GM18873 (cell line): Measurements from ENCODE around the gene CCDC28B.
A peak's percentile ranks its signal among the peaks of the same experiment; 100 is the strongest.
"Not testable (repeated sequence)": the region's sequence is repeated elsewhere in the genome, so short reads cannot be mapped to it uniquely, and the experiment has no call there.

Experiments
- ATAC-seq: cut with Tn5 transposase; IDR thresholded peaks from one replicate; pipeline ENCODE4 v1.9.1; 2021; ENCODE audit warnings: mild to moderate bottlenecking, moderate library complexity, moderate number of reproducible peaks; ENCODE audit not compliant: unreplicated experiment, low FRiP score

CCDC28B gene

GRCh38 chr1:32200226-32201010 is at the start of gene CCDC28B:
TSS of gene CCDC28B (plus strand) at chr1:32200595. CDS start at chr1:32201936, 1,341 bp downstream.
- ATAC-seq: no peak

- ATAC-seq: no peak
Measured at GRCh38 chr1:32150847-32151246, 49.5 kb upstream of the CCDC28B start.

- no peak for ATAC-seq
Measured at GRCh38 chr1:32151319-32151787, 49.0 kb upstream of the CCDC28B start.

- ATAC-seq: no peak
Measured at GRCh38 chr1:32159189-32159588, 41.2 kb upstream of the CCDC28B start.

- ATAC-seq: no peak
Measured at GRCh38 chr1:32163405-32163804, 37.0 kb upstream of the CCDC28B start.

- not testable (repeated sequence) for ATAC-seq
Measured at GRCh38 chr1:32165633-32166032, 34.8 kb upstream of the CCDC28B start.

- ATAC-seq: no peak
Measured at GRCh38 chr1:32170991-32171390, 29.4 kb upstream of the CCDC28B start.

- ATAC-seq: no peak
Measured at GRCh38 chr1:32172621-32173245, 27.7 kb upstream of the CCDC28B start.

GRCh38 chr1:32178380-32179192 is 21.8 kb upstream of the CCDC28B start:
- no peak for ATAC-seq

GRCh38 chr1:32179193-32179442 is 21.3 kb upstream of the CCDC28B start:
- ATAC-seq: peak; percentile 13

GRCh38 chr1:32179443-32180185 is 20.8 kb upstream of the CCDC28B start, which contains the start of gene TXLNA:
TSS of gene TXLNA (plus strand) at chr1:32179675. CDS start at chr1:32180346, 671 bp downstream.
- peak; percentile 68 for ATAC-seq

- no peak for ATAC-seq
Measured at GRCh38 chr1:32180186-32181060, 20.0 kb upstream of the CCDC28B start.

- ATAC-seq: no peak
Measured at GRCh38 chr1:32181065-32181464, 19.3 kb upstream of the CCDC28B start.

GRCh38 chr1:32181563-32181962 is 18.8 kb upstream of the CCDC28B start:
- ATAC-seq: no peak

GRCh38 chr1:32182060-32182459 is 18.3 kb upstream of the CCDC28B start:
- no peak for ATAC-seq

GRCh38 chr1:32184650-32185049 is 15.7 kb upstream of the CCDC28B start:
- ATAC-seq: no peak

- ATAC-seq: no peak
Measured at GRCh38 chr1:32186077-32186476, 14.3 kb upstream of the CCDC28B start.

- no peak for ATAC-seq
Measured at GRCh38 chr1:32186491-32186890, 13.9 kb upstream of the CCDC28B start.

GRCh38 chr1:32187850-32188249 is 12.5 kb upstream of the CCDC28B start:
- no peak for ATAC-seq
